Measurements from ENCODE around the gene ANTXR1.

The ANTXR1 gene

DNA sequence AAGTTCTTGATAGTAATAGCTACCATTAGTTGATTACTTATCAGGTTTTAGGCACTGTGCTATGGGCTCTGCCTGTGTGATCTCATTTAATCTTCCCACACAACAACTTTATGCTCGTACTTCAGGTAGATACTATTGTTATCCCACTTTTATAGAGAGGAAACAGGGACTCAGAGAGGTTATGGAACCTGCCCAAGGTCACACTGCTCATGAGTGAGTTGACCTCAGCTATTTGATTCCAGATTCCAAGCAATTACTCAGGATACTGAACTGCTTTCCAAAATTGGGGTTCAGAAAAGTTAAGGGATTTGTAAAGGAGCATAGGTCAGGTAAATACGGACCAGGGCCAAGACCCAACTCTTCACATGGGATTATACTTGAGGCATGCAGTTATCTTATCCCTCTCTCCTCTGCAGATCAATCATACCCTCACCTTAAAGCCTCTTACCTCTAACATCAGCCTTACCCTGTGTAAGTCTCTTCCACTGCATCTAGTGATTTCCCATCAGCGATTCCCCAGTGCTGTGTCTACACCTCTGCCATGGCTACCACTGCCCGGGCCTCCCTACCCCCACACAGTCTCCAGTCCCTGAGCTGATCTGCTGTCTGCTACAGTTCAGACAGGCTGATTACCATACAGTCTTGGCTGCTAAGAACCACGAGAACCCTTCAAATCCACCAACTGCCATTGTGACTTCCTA is 74.4 kb downstream of the ANTXR1 start:
- H3K4me3 ChIP-seq (ENCODE audit: low read length) = no peak overlapping the region
- TF ChIP-seq, protein P1, sequence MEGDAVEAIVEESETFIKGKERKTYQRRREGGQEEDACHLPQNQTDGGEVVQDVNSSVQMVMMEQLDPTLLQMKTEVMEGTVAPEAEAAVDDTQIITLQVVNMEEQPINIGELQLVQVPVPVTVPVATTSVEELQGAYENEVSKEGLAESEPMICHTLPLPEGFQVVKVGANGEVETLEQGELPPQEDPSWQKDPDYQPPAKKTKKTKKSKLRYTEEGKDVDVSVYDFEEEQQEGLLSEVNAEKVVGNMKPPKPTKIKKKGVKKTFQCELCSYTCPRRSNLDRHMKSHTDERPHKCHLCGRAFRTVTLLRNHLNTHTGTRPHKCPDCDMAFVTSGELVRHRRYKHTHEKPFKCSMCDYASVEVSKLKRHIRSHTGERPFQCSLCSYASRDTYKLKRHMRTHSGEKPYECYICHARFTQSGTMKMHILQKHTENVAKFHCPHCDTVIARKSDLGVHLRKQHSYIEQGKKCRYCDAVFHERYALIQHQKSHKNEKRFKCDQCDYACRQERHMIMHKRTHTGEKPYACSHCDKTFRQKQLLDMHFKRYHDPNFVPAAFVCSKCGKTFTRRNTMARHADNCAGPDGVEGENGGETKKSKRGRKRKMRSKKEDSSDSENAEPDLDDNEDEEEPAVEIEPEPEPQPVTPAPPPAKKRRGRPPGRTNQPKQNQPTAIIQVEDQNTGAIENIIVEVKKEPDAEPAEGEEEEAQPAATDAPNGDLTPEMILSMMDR (conservative IDR thresholded peaks at IDR 0.05; ENCODE audit: low read depth, low read length) = no peak
- no peak for DNase-seq (ENCODE audit: low read depth)

- TF ChIP-seq, protein P1 (conservative IDR thresholded peaks at IDR 0.05; ENCODE audit: low read depth, low read length) = no peak
- DNase-seq (ENCODE audit: low read depth) = no peak
- H3K4me3 ChIP-seq (ENCODE audit: low read length) = no peak overlapping the region
These were observed 74.9 kb downstream of the ANTXR1 start for GRCh38 chr2:69087912-69088240.

DNA sequence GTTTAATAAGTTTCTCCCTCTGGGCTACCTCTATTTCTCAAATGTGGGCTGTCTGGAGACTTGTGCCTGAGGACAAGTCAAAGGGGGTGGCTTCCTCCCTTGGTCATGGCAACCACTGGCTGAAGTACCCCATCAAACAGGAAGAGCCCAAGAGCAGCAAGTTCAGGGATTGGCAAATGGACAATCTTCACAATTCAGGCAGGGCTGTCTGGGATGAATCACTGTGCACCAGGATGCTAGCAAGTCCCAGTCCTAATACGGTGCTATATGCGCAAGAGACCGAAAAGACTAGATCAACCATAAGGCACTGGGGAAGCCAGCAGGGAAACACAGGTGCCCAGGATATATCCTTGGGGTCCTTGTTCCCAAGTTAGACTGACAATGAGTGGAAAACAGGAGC is 75.5 kb downstream of the ANTXR1 start:
- TF ChIP-seq, protein P1 (conservative IDR thresholded peaks at IDR 0.05; ENCODE audit: low read depth, low read length) = no peak
- DNase-seq (ENCODE audit: low read depth) = no peak
- H3K4me3 ChIP-seq (ENCODE audit: low read length) = no peak overlapping the region

DNA sequence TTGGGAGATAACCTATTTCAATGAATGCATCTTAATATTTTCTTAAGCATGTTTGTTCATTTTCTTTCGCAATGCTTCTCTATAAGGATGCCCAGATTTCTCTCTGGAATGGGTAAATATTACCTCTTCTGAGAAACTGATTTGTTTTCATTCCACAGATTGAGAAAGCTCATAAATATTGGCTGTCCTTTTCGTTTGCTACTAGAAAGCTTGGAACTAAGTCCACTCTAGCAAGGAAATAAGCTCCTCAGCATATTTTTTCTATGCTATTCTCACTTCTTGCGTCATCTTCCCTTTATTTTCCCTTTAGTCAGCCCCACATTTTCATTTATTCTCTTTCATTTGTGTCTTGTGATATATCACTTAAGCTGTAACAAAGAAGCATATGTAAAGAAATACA is 76.3 kb downstream of the ANTXR1 start:
- TF ChIP-seq, protein P1 (conservative IDR thresholded peaks at IDR 0.05; ENCODE audit: low read depth, low read length) = no peak
- no peak for DNase-seq (ENCODE audit: low read depth)
- H3K4me3 ChIP-seq (ENCODE audit: low read length) = no peak overlapping the region

GRCh38 chr2:69089998-69090397 is 77.0 kb downstream of the ANTXR1 start:
- DNase-seq (ENCODE audit: low read depth) = no peak
- TF ChIP-seq, protein P1 (conservative IDR thresholded peaks at IDR 0.05; ENCODE audit: low read depth, low read length) = no peak
- no peak overlapping the region for H3K4me3 ChIP-seq (ENCODE audit: low read length)

DNA sequence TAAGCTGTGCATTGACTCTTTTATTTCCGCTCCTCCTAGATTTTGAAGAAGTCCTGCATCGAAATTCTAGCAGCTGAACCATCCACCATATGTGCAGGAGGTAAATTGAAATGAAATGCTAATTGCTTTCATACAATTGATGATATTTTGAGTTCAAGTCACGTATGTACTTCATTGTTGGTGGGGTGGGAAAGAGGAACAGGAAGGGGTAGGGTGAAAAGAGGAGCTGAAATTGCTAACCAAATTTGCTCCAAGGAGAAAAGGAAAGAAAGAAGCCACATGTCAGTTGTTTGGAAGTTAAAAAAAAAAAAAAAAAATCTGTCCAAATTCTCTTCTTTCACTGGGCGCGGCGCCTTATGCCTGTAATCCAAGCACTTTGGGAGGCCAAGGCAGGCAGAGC is 77.8 kb downstream of the ANTXR1 start:
- TF ChIP-seq, protein P1 (conservative IDR thresholded peaks at IDR 0.05; ENCODE audit: low read depth, low read length) = no peak
- no peak for DNase-seq (ENCODE audit: low read depth)
- H3K4me3 ChIP-seq (ENCODE audit: low read length) = no peak overlapping the region

GRCh38 chr2:69092857-69093256 is 79.9 kb downstream of the ANTXR1 start:
- H3K4me3 ChIP-seq (ENCODE audit: low read length) = no peak overlapping the region
- TF ChIP-seq, protein P1 (conservative IDR thresholded peaks at IDR 0.05; ENCODE audit: low read depth, low read length) = no peak
- no peak for DNase-seq (ENCODE audit: low read depth)

Measured in retinal pigment epithelial cell (primary cell).